Skin of body (tissue), 2 donors: ENCODE measurements around the gene COPG1. TPM values are rescaled to one million over a fixed set of nuclear protein-coding genes. Genes with fewer than 3 reads are reported as not detected.
"Not testable (repeated sequence)": the region's sequence is repeated elsewhere in the genome, so short reads cannot be mapped to it uniquely, and the experiment has no call there.

ENCODE experiments used
- DNase-seq: peaks from one replicate; lab custom pipeline; 2025; lab: John Stamatoyannopoulos, UW
- total RNA-seq: library from RNA; depleted of rRNA; stranded (reverse); fragments of >200 nt; gene quantifications from one replicate; pipeline ENCODE4 v1.2.3, GENCODE V29; 2014

The COPG1 gene, protein sequence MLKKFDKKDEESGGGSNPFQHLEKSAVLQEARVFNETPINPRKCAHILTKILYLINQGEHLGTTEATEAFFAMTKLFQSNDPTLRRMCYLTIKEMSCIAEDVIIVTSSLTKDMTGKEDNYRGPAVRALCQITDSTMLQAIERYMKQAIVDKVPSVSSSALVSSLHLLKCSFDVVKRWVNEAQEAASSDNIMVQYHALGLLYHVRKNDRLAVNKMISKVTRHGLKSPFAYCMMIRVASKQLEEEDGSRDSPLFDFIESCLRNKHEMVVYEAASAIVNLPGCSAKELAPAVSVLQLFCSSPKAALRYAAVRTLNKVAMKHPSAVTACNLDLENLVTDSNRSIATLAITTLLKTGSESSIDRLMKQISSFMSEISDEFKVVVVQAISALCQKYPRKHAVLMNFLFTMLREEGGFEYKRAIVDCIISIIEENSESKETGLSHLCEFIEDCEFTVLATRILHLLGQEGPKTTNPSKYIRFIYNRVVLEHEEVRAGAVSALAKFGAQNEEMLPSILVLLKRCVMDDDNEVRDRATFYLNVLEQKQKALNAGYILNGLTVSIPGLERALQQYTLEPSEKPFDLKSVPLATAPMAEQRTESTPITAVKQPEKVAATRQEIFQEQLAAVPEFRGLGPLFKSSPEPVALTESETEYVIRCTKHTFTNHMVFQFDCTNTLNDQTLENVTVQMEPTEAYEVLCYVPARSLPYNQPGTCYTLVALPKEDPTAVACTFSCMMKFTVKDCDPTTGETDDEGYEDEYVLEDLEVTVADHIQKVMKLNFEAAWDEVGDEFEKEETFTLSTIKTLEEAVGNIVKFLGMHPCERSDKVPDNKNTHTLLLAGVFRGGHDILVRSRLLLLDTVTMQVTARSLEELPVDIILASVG
- total RNA-seq = 130 TPM

DNA sequence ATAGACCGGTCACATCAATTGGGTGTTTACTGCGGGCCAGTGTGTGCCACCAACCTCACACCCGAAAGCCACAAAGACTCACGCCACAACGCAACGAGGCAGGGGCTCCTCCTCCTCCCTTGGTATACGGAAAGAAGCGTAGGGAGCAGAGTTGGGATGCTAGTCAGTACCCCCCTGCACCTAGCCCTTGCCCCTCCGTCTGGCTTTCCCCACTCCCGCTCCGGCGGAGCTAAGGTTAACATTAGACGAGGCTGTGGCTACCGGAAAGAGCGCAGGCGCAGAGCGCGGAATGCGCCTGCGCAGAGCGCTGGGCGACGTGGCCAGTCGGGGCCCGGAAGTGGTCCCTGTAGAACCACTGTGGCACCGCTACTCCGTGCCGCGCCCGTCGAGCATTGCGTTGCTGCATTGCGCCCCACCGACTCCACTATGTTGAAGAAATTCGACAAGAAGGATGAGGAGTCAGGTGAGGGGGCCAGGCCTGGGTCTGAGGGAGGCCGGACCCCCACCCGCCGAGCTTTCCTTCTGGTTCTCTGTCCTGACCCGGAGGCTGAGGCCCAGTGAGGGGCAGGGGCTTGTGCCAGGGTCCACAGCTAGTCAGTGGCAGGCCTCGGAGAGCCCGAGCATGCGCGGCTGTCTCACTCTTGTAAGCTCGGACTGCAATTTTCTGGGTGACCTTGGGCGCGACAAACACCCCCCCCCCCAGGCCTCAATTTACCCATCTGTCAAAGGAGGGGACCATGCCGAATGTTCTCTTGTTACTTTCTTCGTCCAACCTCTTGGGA lies at the start of gene COPG1:
Gene COPG1 (plus strand): TSS at position 323 of the 782 bp plus-strand sequence. CDS start 104 bp downstream, at position 427.
- peak; percentile 78 for DNase-seq

DNA sequence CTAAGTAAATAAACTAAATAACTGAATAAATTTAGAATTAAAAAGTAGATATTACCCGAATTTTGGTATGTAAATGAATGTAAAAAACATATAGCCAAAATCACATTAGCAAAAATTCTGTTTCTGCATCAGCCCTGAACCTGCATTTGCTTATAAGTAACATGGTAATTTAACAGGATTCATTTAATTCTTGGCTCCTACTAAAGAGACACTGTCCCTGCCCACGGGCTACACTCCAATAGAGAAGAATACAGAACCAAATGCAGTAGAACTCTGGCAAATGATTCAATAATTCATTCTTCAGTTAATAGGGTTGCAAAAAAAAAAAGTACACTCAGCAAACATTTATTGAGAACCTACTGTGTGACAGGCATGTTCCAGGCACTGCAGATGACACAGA lies 44.9 kb upstream of the COPG1 start:
- DNase-seq = no peak

DNA sequence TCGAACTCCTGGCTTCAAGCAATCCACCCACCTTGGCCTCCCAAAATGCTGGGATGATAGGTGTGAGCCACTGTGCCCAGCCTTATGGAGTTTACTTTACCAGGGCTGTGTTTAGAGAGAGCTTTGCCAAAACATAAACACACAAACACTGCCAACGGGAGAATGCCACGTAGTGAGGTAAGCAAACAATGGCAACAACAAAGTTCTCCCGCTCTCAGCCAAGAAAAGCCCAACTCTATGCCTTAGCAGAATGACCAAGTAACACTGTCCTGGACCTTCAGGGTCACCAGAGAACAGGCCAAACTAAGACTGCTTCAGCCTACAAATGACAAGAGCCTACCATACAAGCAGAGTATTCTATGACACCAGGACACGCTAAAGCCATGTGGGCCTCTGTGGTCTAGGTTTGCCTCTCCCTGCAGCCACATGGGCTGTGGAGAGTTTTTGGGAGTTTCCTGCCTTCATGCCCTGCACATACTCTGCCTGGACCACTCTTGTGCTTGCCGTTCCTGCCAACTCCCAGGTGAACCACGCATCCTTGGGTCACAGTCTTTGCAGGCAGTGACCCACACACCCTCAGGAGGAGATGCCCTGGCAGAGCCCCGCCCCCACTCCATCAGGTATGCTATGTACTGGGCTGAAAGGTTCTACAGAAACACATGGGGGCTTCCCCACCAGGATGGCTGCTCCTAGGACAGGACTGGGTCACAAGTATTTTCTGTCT lies 44.1 kb upstream of the COPG1 start:
- no peak for DNase-seq

DNA sequence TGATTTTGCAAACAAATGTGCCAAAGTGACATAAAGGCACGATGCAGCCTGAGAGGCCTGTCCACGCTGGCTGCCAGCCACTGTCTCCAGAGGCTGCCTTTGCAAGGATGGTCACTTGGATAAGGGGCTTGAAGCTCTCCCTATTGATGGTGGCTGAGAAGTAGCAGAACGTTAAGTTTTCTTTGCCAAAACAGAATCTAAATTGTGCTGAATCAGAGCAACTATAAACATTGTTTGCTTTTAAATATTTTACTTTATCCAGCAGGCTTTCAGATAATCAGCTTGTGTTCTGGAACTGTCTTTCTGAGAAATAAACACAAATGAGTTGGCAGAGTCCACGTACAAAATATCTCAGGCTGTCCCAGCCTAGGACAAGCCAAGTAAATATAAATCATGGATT lies 41.9 kb upstream of the COPG1 start:
- peak; percentile 57 for DNase-seq

GRCh38 chr3:129211345-129211744 lies 38.1 kb upstream of the COPG1 start:
- DNase-seq = no peak

DNA sequence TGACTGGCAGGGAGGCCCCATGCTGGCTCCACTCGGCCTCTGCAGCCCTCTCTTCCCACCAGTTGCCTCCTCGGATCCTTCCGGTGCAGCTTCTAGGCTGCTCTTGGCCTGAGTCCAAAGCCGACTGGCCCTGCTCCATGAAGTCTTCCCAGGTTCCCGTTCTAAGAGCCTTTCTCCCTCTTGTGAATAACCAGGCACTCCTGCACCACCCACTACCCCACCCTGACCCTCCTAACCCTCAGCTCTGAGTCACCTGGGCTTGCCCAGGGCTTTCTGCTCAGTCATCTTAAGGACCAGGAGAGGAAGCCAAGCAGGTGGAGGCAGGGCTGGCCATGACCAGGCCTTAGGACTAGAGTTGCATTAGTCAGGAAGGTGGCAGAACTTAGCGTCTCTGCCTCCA lies 37.6 kb upstream of the COPG1 start:
- DNase-seq = no peak

GRCh38 chr3:129213238-129213637 lies 36.2 kb upstream of the COPG1 start:
- DNase-seq = no peak

- no peak for DNase-seq
Observed at GRCh38 chr3:129218742-129219141, 30.7 kb upstream of the COPG1 start.

- not testable (repeated sequence) for DNase-seq
Observed at GRCh38 chr3:129224387-129224786, 25.0 kb upstream of the COPG1 start.

DNA sequence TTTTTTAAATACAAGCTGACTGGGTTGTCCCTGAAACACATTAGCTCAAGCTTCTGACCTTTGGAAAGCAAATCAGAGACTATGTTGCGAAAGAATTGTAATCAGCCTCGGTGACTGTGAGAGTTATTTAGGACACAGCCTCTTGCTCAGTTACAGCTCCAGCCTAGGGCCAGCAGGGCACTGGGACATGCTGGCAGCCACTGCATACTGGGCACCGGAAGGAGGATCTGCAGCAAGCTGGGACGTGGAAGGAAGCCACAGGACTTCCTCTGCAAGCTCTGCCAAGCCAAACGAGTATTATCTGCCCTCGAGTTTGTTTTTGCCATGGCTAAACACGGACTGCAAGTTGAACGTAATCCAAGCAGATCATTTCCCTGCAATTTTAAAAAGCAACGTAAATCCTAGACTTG lies 24.4 kb upstream of the COPG1 start:
- peak; percentile 11 for DNase-seq

- DNase-seq = no peak
Observed at GRCh38 chr3:129226374-129226773, 23.0 kb upstream of the COPG1 start.

- no peak for DNase-seq
Observed at GRCh38 chr3:129228891-129229585, 20.4 kb upstream of the COPG1 start.

DNA sequence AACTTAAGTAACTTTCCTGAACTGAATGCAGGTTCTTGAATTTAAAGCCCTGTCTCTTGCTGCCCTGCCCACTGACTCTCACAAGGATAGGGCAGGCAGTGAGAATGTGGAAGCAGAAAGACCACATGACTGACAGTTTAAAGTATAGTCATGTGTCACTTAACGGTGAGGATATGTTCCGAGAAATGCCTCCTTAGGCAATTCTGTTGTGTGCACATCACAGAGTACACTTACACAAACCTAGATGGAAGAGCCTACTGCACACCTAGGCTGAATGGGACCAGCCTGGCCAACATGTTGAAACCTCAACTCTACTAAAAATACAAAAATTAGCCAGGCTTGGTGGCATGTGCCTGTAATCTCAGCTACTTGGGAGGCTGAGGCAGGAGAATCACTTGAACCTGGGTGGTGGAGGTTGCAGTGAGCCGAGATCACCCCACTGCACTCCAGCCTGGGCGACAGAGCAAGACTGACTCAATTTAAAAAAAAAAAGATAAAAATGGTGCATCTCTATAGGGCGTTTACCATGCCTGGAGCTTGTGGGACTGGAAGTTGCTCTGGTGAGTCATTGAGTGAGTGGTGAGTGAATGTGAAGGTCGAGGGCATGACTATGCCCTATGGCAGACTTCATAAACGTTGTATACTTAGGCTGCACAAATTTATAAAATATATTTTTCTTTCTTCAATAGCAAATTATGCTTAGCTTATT lies 18.9 kb upstream of the COPG1 start:
- no peak for DNase-seq

DNA sequence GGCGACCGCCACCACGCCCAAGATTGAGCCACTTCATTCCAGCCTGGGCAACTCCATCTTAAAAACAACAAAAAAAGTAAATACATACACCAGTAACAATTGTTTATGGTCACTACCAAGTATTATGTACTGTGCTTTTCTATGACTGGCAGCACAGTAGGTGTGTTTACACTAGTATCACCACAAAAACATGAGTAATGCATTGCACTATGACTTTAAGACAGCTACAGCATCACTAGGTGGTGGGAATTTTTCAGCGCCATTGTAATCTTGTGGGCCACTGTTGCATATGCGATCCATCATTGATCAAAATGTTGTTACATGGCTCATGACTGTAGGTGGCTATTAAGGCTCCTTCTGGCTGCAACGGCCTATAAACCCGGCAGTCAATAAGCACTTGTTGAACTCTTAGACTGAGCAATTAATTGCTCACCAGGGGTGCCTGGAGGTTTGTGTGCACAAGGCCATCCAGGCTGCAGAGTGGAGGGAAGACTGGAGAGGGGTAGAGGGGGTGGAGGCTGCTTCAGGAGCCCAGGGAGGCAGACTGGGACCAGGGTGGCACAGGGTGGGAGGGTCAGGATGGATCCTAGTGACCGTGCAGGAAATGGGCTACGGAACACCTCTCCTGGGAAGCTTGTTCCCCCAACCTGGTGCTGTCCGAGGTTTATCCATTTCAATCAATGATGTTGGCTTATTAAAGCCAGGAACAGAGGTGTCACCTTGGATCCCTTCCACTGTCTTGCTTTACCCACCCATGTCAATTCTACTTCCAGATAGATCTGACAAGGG lies 17.9 kb upstream of the COPG1 start:
- DNase-seq = no peak

GRCh38 chr3:129233538-129233937 lies 15.9 kb upstream of the COPG1 start:
- DNase-seq = no peak

GRCh38 chr3:129234441-129234840 lies 15.0 kb upstream of the COPG1 start:
- DNase-seq = no peak

- no peak for DNase-seq
Observed at GRCh38 chr3:129235344-129235917, 14.0 kb upstream of the COPG1 start.

- no peak for DNase-seq
Observed at GRCh38 chr3:129238945-129239705, 10.3 kb upstream of the COPG1 start.
